Keratinocyte (primary cell): ENCODE data around the gene SCAPER.

ENCODE experiments used
- CTCF ChIP-seq, 3 experiments: IDR thresholded peaks in 1 of 3; conservative IDR thresholded peaks in 1 of 3; optimal IDR thresholded peaks in 1 of 3; 2 replicates in 2 of 3; 3 replicates in 1 of 3; pipeline versions ENCODE3 to v1.5.1; 2011; ENCODE audit warnings: low read length in 3 of 3, mild to moderate bottlenecking in 3 of 3, moderate library complexity in 2 of 3, control low read depth in 1 of 3, inconsistent platforms in 1 of 3; ENCODE audit not compliant: insufficient read depth in 2 of 3; ENCODE audit errors: extremely low read depth in 1 of 3
- EZH2 ChIP-seq: IDR thresholded peaks from one replicate; pipeline ENCODE4 v1.6.1; 2012; ENCODE audit warnings: inconsistent platforms, mild to moderate bottlenecking, low read length, moderate library complexity

- TF ChIP-seq CTCF (optimal IDR thresholded peaks at IDR 0.05 in 1 of 3, IDR thresholded peaks at IDR 0.05 in 1 of 3, conservative IDR thresholded peaks at IDR 0.05 in 1 of 3; ENCODE audit: extremely low read depth in 1 of 3, insufficient read depth in 2 of 3, low read length in 3 of 3) = no peak
- TF ChIP-seq EZH2 = no peak
Measured at GRCh38 chr15:76718863-76719262, 186.3 kb downstream of the SCAPER start.
